GM23338 (cell line): Measurements from ENCODE around the gene GRIFIN. TPM values are rescaled to one million over a fixed set of nuclear protein-coding genes. Genes with fewer than 3 reads are reported as not detected.

Experiments
- ATAC-seq: fragments of 200-7000 bp; cut with Tn5 transposase; 3 replicates; pipeline ENCODE4 v1.9.1; 2020
- DNase-seq: peaks from one replicate; pipeline ENCODE4 v3.0.0-alpha.2; 2015; ENCODE audit warnings: low spot score
- H2AFZ ChIP-seq: fragments of 200-600 bp; sonication (generic); 2 replicates; pipeline ENCODE4 v1.8.0; 2016; ENCODE audit warnings: antibody characterized with exemption, mild to moderate bottlenecking, moderate library complexity
- H3F3A ChIP-seq: fragments of 200-600 bp; sonication (generic); replicated peaks from 2 replicates; pipeline ENCODE4 v1.8.0; 2017; ENCODE audit warnings: antibody characterized with exemption, mixed run types, low read depth
- H3K27ac ChIP-seq: fragments of 200-600 bp; sonication (generic); 2 replicates; pipeline ENCODE4 v1.6.1; 2016; ENCODE audit warnings: low read depth
- H3K27me3 ChIP-seq: fragments of 200-600 bp; sonication (generic); 2 replicates; pipeline ENCODE4 v1.8.0; 2016; ENCODE audit warnings: mild to moderate bottlenecking, mixed run types, moderate library complexity; ENCODE audit not compliant: insufficient read depth
- H3K36me3 ChIP-seq: fragments of 200-600 bp; sonication (generic); 2 replicates; pipeline ENCODE4 v1.8.0; 2016; ENCODE audit warnings: mild to moderate bottlenecking; ENCODE audit not compliant: insufficient read depth
- H3K4me1 ChIP-seq: fragments of 200-600 bp; sonication (generic); 2 replicates; pipeline ENCODE4 v1.8.0; 2016; ENCODE audit warnings: mild to moderate bottlenecking, moderate library complexity; ENCODE audit not compliant: insufficient read depth
- H3K4me2 ChIP-seq: fragments of 200-600 bp; sonication (generic); 2 replicates; pipeline ENCODE4 v1.7.1; 2017; ENCODE audit warnings: mixed run types
- H3K4me3 ChIP-seq: fragments of 200-600 bp; sonication (generic); 2 replicates; pipeline ENCODE4 v1.6.1; 2016; ENCODE audit warnings: mixed run types
- H3K79me2 ChIP-seq: fragments of 200-600 bp; sonication (generic); replicated peaks from 2 replicates; pipeline ENCODE4 v1.8.0; 2017; ENCODE audit warnings: mild to moderate bottlenecking; ENCODE audit not compliant: insufficient read depth
- H3K9me2 ChIP-seq: fragments of 200-600 bp; sonication (generic); 2 replicates; pipeline ENCODE4 v1.8.0; 2017; ENCODE audit not compliant: insufficient read depth
- H4K20me1 ChIP-seq: fragments of 200-600 bp; sonication (generic); replicated peaks from 2 replicates; pipeline ENCODE4 v1.8.0; 2017; ENCODE audit warnings: mild to moderate bottlenecking; ENCODE audit not compliant: insufficient read depth
- H3K27ac Mint-ChIP-seq: 2 replicates; pipeline ENCODE4 v1.8.0; 2020; ENCODE audit warnings: inconsistent platforms, mild to moderate bottlenecking, moderate library complexity, mixed read lengths
- H3K27me3 Mint-ChIP-seq: 3 replicates; pipeline ENCODE4 v1.8.0; 2022; ENCODE audit warnings: low read depth, mild to moderate bottlenecking, moderate library complexity, mixed read lengths, inconsistent platforms; ENCODE audit not compliant: insufficient read depth, poor library complexity
- H3K36me3 Mint-ChIP-seq: 3 replicates; pipeline ENCODE4 v1.8.0; 2021; ENCODE audit warnings: low read depth, mild to moderate bottlenecking, inconsistent platforms, moderate library complexity, mixed read lengths
- H3K4me1 Mint-ChIP-seq: 3 replicates; pipeline ENCODE4 v1.8.0; 2020; ENCODE audit warnings: mild to moderate bottlenecking, inconsistent platforms, mixed read lengths
- H3K4me3 Mint-ChIP-seq: 3 replicates; pipeline ENCODE4 v1.8.0; 2021; ENCODE audit warnings: moderate library complexity, mild to moderate bottlenecking, inconsistent platforms, mixed read lengths
- H3K9me3 Mint-ChIP-seq: 3 replicates; pipeline ENCODE4 v1.8.0; 2020; ENCODE audit warnings: moderate library complexity, mild to moderate bottlenecking, inconsistent platforms, mixed read lengths
- CREB1 ChIP-seq: fragments of 250-450 bp; sonication (Bioruptor Pico); IDR thresholded peaks from 2 replicates; pipeline ENCODE4 v1.5.0; 2020; ENCODE audit warnings: low read depth, mild to moderate bottlenecking, moderate library complexity
- ETS1 ChIP-seq: IDR thresholded peaks from 2 replicates; pipeline ENCODE4 v1.6.1; 2016; ENCODE audit warnings: antibody characterized with exemption
- EZH2 ChIP-seq: fragments of 200-600 bp; sonication (generic); IDR thresholded peaks from one replicate; pipeline ENCODE4 v1.8.0; 2017; ENCODE audit warnings: antibody characterized with exemption, mild to moderate bottlenecking, low read depth; ENCODE audit not compliant: unreplicated experiment
- EZH2phosphoT487 ChIP-seq: fragments of 200-600 bp; sonication (generic); IDR thresholded peaks from one replicate; pipeline ENCODE4 v1.8.1; 2018; ENCODE audit warnings: antibody characterized with exemption; ENCODE audit not compliant: unreplicated experiment
- JUNB ChIP-seq: IDR thresholded peaks from one replicate; pipeline ENCODE4 v1.6.1; 2016; ENCODE audit warnings: antibody characterized with exemption; ENCODE audit not compliant: unreplicated experiment
- POLR2AphosphoS5 ChIP-seq: IDR thresholded peaks from 2 replicates; pipeline ENCODE4 v1.6.1; 2016; ENCODE audit warnings: antibody characterized with exemption, low read depth
- STAT1 ChIP-seq: IDR thresholded peaks from one replicate; pipeline ENCODE4 v1.6.1; 2016; ENCODE audit warnings: antibody characterized with exemption; ENCODE audit not compliant: unreplicated experiment
- ZNF114 ChIP-seq: fragments of 250-450 bp; sonication (Bioruptor Pico); IDR thresholded peaks from 2 replicates; pipeline ENCODE4 v1.5.0; 2020; ENCODE audit warnings: mild to moderate bottlenecking, moderate library complexity
- ZNF331 ChIP-seq: fragments of 250-450 bp; sonication (Bioruptor Pico); IDR thresholded peaks from 2 replicates; pipeline ENCODE4 v1.5.0; 2020; ENCODE audit warnings: low read depth, mild to moderate bottlenecking, moderate library complexity
- polyA plus RNA-seq: library from polyadenylated mRNA; unstranded; fragments of >200 nt; fragmentation: Nextera tagmentation; extraction: Ambion mirVana; gene quantifications from 2 replicates; pipeline ENCODE4 v1.2.1, GENCODE V29; 2016
- total RNA-seq: library from RNA; depleted of rRNA; stranded (reverse); fragments of >200 nt; shearing (Covaris generic); gene quantifications from 2 replicates; pipeline ENCODE4 v1.2.3, GENCODE V29; 2014
- TF ChIP-seq, protein P1 (sequence below): IDR thresholded peaks from one replicate; pipeline ENCODE4 v1.6.1; 2018; ENCODE audit warnings: antibody characterized with exemption; ENCODE audit not compliant: unreplicated experiment
- TF ChIP-seq, protein P2 (sequence below), 2 experiments: fragments of 200-600 bp in 1 of 2; sonication (generic) in 1 of 2; conservative IDR thresholded peaks; 2 replicates each; pipeline versions ENCODE4 v1.5.1 to v1.6.1; 2016 to 2017; ENCODE audit warnings: antibody characterized with exemption in 2 of 2, low read depth in 2 of 2, mild to moderate bottlenecking in 2 of 2, moderate library complexity in 1 of 2

GRIFIN gene
- total and polyA plus RNA-seq, 2 experiments from 2014 or later = not detected

- TF ChIP-seq, protein P1, sequence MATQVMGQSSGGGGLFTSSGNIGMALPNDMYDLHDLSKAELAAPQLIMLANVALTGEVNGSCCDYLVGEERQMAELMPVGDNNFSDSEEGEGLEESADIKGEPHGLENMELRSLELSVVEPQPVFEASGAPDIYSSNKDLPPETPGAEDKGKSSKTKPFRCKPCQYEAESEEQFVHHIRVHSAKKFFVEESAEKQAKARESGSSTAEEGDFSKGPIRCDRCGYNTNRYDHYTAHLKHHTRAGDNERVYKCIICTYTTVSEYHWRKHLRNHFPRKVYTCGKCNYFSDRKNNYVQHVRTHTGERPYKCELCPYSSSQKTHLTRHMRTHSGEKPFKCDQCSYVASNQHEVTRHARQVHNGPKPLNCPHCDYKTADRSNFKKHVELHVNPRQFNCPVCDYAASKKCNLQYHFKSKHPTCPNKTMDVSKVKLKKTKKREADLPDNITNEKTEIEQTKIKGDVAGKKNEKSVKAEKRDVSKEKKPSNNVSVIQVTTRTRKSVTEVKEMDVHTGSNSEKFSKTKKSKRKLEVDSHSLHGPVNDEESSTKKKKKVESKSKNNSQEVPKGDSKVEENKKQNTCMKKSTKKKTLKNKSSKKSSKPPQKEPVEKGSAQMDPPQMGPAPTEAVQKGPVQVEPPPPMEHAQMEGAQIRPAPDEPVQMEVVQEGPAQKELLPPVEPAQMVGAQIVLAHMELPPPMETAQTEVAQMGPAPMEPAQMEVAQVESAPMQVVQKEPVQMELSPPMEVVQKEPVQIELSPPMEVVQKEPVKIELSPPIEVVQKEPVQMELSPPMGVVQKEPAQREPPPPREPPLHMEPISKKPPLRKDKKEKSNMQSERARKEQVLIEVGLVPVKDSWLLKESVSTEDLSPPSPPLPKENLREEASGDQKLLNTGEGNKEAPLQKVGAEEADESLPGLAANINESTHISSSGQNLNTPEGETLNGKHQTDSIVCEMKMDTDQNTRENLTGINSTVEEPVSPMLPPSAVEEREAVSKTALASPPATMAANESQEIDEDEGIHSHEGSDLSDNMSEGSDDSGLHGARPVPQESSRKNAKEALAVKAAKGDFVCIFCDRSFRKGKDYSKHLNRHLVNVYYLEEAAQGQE = no peak
These were observed 44.8 kb downstream of the GRIFIN start (continued) for GRCh38 chr7:2431260-2431867.

DNA sequence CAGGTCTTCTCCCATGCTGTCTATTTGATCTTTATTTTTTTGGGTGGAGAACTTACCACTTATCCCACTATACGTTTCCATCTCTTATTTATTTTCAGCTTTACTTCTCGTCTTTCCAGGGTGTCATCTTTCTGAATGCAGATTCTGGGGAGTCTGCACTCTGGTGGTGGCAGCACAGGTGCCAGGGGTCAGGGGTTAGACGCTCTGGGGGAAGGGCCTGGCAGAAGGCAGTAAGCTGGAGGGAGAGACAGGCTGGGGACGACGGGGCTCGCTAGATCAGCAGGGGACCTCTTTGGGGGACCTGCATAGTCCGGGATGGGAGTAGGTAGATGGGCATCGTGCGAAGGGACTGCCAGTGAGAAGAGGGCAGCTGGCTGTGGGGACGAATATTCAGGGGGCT is 50.4 kb downstream of the GRIFIN start:
- peak overlapping the region; percentile 14 for H3K27ac Mint-ChIP-seq
- no peak overlapping the region; the same call in 2 of the 3 replicates for H3K4me3 Mint-ChIP-seq
- Histone ChIP-seq H3K4me1 (peaks cover 3% of the 10 kb centered on the region), H3K27ac (peak overlapping the region; percentile 42; the same call in 1 of the 2 replicates), H3K4me3 (no peak overlapping the region), H2AFZ (no peak overlapping the region), H3K27me3 (no peaks in the 10 kb centered on the region), H3K4me2 (peak overlapping the region; percentile 21; the same call in 1 of the 2 replicates), H3K9me2 (no peaks in the 10 kb centered on the region), H4K20me1 (no peaks in the 10 kb centered on the region), H3K79me2 (peaks cover 2% of the 10 kb centered on the region), H3F3A (no peaks in the 10 kb centered on the region), H3K36me3 (no peaks in the 10 kb centered on the region)
- H3K36me3 Mint-ChIP-seq = peaks cover under 1% of the 10 kb centered on the region; the same call in 2 of the 3 replicates
- H3K9me3 Mint-ChIP-seq = peaks cover 1% of the 10 kb centered on the region; the same call in 2 of the 3 replicates
- ATAC-seq = peak; percentile 66
- H3K27me3 Mint-ChIP-seq = peaks cover 4% of the 10 kb centered on the region
- no peak for DNase-seq
- peaks cover 13% of the 10 kb centered on the region for H3K4me1 Mint-ChIP-seq
- TF ChIP-seq STAT1 = no peak
- no peak for TF ChIP-seq POLR2AphosphoS5
- TF ChIP-seq, protein P2, sequence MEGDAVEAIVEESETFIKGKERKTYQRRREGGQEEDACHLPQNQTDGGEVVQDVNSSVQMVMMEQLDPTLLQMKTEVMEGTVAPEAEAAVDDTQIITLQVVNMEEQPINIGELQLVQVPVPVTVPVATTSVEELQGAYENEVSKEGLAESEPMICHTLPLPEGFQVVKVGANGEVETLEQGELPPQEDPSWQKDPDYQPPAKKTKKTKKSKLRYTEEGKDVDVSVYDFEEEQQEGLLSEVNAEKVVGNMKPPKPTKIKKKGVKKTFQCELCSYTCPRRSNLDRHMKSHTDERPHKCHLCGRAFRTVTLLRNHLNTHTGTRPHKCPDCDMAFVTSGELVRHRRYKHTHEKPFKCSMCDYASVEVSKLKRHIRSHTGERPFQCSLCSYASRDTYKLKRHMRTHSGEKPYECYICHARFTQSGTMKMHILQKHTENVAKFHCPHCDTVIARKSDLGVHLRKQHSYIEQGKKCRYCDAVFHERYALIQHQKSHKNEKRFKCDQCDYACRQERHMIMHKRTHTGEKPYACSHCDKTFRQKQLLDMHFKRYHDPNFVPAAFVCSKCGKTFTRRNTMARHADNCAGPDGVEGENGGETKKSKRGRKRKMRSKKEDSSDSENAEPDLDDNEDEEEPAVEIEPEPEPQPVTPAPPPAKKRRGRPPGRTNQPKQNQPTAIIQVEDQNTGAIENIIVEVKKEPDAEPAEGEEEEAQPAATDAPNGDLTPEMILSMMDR (conservative IDR thresholded peaks at IDR 0.05; ENCODE audit: low read depth in 2 of 2) = no peak
- TF ChIP-seq EZH2 = no peak
- no peak for TF ChIP-seq JUNB
- no peak for TF ChIP-seq CREB1 (CRISPR knock-in tag)
- no peak for TF ChIP-seq ZNF331
- TF ChIP-seq, protein P1 = no peak
- no peak for TF ChIP-seq ZNF114 (CRISPR knock-in tag)
- TF ChIP-seq ETS1 = no peak
- no peak for TF ChIP-seq EZH2phosphoT487
